ENCODE results near the gene ESR1. TPM values are rescaled to one million over a fixed set of nuclear protein-coding genes. Genes with fewer than 3 reads are reported as not detected.

Gene ESR1
- polyA plus RNA-seq, 1 of the 3 experiments (the other 2 are of a cell fraction) = under 0.01 TPM

- Histone ChIP-seq H3K9ac (no peak overlapping the region), H3K27ac (ENCODE audit: low read depth in 2 of 2, low read length in 1 of 2) (no peak overlapping the region), H3K9me2 (no peaks in the 10 kb centered on the region), H3K79me2 (ENCODE audit: insufficient read depth) (no peaks in the 10 kb centered on the region), H3K4me3 (ENCODE audit: low read depth in 2 of 2, low read length in 1 of 2) (no peak overlapping the region), H3K27me3 (ENCODE audit: insufficient read depth) (no peaks in the 10 kb centered on the region), H3K36me3 (replicated peaks in 1 of 2; ENCODE audit: control insufficient read depth in 1 of 2, insufficient read depth in 2 of 2, low read length in 1 of 2) (no peaks in the 10 kb centered on the region), H3K9me3 (no peaks in the 10 kb centered on the region), H3K4me2 (no peak overlapping the region), H4K20me1 (ENCODE audit: insufficient read depth) (no peaks in the 10 kb centered on the region), H3K4me1 (ENCODE audit: control insufficient read depth in 1 of 2, insufficient read depth in 2 of 2, low read depth in 1 of 2, low read length in 1 of 2) (peaks cover 7 to 13% of the 10 kb centered on the region in 2 experiments; a peak in 2 of 4 replicates), H2AFZ (ENCODE audit: low read depth) (no peak overlapping the region), H3F3A (replicated peaks; ENCODE audit: insufficient read depth) (peaks cover 20% of the 10 kb centered on the region)
- WGBS (ENCODE audit: low lambda C conversion rate) = 94% methylated on average over 14 of the region's 14 CpGs
- CTCF ChIA-PET = interaction anchor here (0.8 to 3.6 kb wide), 3 partner anchors 13 to 334 kb away, joined by 3 to 21 read pairs (median 5); no protein-coding TSS in a partner anchor
- POLR2A ChIA-PET = interaction anchor here (1.1 kb wide), 1 partner anchor 23 kb away, joined by 3 read pairs; no protein-coding TSS in a partner anchor
- TF ChIP-seq PBX3 (IDR thresholded peaks at IDR 0.05) = no peak
- no peak for TF ChIP-seq FOSL2 (IDR thresholded peaks at IDR 0.05; ENCODE audit: borderline replicate concordance, low read depth)
- TF ChIP-seq CHD2 (IDR thresholded peaks at IDR 0.05; ENCODE audit: low read length, partially characterized antibody) = no peak
- no peak for TF ChIP-seq RFX5 (IDR thresholded peaks at IDR 0.05; ENCODE audit: low read length)
- TF ChIP-seq GATA2 (CRISPR knock-in tag; IDR thresholded peaks at IDR 0.05) = no peak
- TF ChIP-seq EP300 (IDR thresholded peaks at IDR 0.05; ENCODE audit: borderline replicate concordance in 1 of 2, low read depth in 1 of 2, low read length in 1 of 2) = no peak
- no peak for TF ChIP-seq RCOR1 (IDR thresholded peaks at IDR 0.05; ENCODE audit: low read length)
- no peak for TF ChIP-seq GABPA (IDR thresholded peaks at IDR 0.05; ENCODE audit: low read depth)
- no peak for TF ChIP-seq ELF1 (IDR thresholded peaks at IDR 0.05)
- no peak for TF ChIP-seq NRF1 (IDR thresholded peaks at IDR 0.05; ENCODE audit: low read depth, low read length)
- TF ChIP-seq CTCF (IDR thresholded peaks at IDR 0.05) = no peak
- DNase-seq = no peak
Observed at GRCh38 chr6:152098683-152099082, 291.2 kb downstream of the ESR1 start.

DNA sequence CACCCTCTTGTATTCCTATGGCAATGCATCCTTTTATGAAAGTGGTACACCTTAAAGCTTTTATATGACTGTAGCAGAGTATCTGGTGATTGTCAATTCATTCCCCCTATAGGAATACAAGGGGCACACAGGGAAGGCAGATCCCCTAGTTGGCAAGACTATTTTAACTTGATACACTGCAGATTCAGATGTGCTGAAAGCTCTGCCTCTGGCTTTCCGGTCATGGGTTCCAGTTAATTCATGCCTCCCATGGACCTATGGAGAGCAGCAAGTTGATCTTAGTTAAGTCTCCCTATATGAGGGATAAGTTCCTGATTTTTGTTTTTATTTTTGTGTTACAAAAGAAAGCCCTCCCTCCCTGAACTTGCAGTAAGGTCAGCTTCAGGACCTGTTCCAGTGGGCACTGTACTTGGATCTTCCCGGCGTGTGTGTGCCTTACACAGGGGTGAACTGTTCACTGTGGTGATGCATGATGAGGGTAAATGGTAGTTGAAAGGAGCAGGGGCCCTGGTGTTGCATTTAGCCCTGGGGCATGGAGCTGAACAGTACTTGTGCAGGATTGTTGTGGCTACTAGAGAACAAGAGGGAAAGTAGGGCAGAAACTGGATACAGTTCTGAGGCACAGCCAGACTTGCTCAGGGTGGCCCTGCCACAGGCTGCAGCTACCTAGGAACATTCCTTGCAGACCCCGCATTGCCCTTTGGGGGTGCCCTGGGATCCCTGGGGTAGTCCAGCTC, 292.1 kb downstream of the ESR1 start:
- POLR2A ChIA-PET = no interaction called here
- no peak overlapping the region for H2AFZ ChIP-seq (ENCODE audit: low read depth)

More for the DNA sequence above, 292.1 kb downstream of the ESR1 start:
- Histone ChIP-seq H4K20me1 (ENCODE audit: insufficient read depth) (no peaks in the 10 kb centered on the region), H3K79me2 (ENCODE audit: insufficient read depth) (no peaks in the 10 kb centered on the region), H3K4me3 (ENCODE audit: low read depth in 2 of 2, low read length in 1 of 2) (no peak overlapping the region), H3K27me3 (ENCODE audit: insufficient read depth) (no peaks in the 10 kb centered on the region), H3K4me2 (no peak overlapping the region), H3K9ac (no peak overlapping the region), H3K9me3 (no peaks in the 10 kb centered on the region), H3F3A (replicated peaks; ENCODE audit: insufficient read depth) (peaks cover 17% of the 10 kb centered on the region), H3K9me2 (no peaks in the 10 kb centered on the region), H3K4me1 (ENCODE audit: control insufficient read depth in 1 of 2, insufficient read depth in 2 of 2, low read depth in 1 of 2, low read length in 1 of 2) (peaks cover 7 to 13% of the 10 kb centered on the region in 2 experiments; a peak in 2 of 4 replicates), H3K27ac (ENCODE audit: low read depth in 2 of 2, low read length in 1 of 2) (no peak overlapping the region), H3K36me3 (replicated peaks in 1 of 2; ENCODE audit: control insufficient read depth in 1 of 2, insufficient read depth in 2 of 2, low read length in 1 of 2) (no peaks in the 10 kb centered on the region)
- 97% methylated on average over 3 of the region's 4 CpGs for WGBS (ENCODE audit: low lambda C conversion rate)
- no peak for DNase-seq
- CTCF ChIA-PET = interaction anchor here (0.7 to 3.6 kb wide), 4 partner anchors 7 to 25 kb away, joined by 3 to 21 read pairs (median 4); no protein-coding TSS in a partner anchor
- TF ChIP-seq TAF1 (IDR thresholded peaks at IDR 0.05; ENCODE audit: borderline replicate concordance, low read depth, low read length) (no peak), MAX (IDR thresholded peaks at IDR 0.05; ENCODE audit: low read depth) (no peak), MXI1 (IDR thresholded peaks at IDR 0.05; ENCODE audit: low read depth, low read length) (no peak), EP300 (IDR thresholded peaks at IDR 0.05; ENCODE audit: borderline replicate concordance in 1 of 2, low read depth in 1 of 2, low read length in 1 of 2) (no peak), CHD2 (IDR thresholded peaks at IDR 0.05; ENCODE audit: low read length, partially characterized antibody) (no peak), EZH2phosphoT487 (IDR thresholded peaks at IDR 0.05; ENCODE audit: borderline replicate concordance, low read depth) (no peak), JUND (IDR thresholded peaks at IDR 0.05) (no peak), FOXM1 (IDR thresholded peaks at IDR 0.05; ENCODE audit: low read depth) (no peak), POLR2AphosphoS5 (IDR thresholded peaks at IDR 0.05; ENCODE audit: low read depth, low read length) (no peak), RAD21 (IDR thresholded peaks at IDR 0.05; ENCODE audit: low read length) (no peak), ZBTB33 (IDR thresholded peaks at IDR 0.05; ENCODE audit: borderline replicate concordance, low read depth) (no peak), RXRA (IDR thresholded peaks at IDR 0.05; ENCODE audit: borderline replicate concordance, low read depth) (no peak), SMC3 (IDR thresholded peaks at IDR 0.05; ENCODE audit: low read depth, low read length) (no peak)

Measured in SK-N-SH (cell line).